GM10248 (cell line): ENCODE measurements around the gene B9D1.

Source experiments
- CTCF ChIA-PET: fragments of 300-600 bp; sonication (Branson Sonifier 250); formaldehyde crosslinking; extraction: SDS; loops from one replicate; lab custom pipeline; 2021; ENCODE audit warnings: antibody characterized with exemption; lab: Yijun Ruan, JAX
- POLR2A ChIA-PET: fragments of 350-650 bp; sonication (Branson Sonifier 250); formaldehyde crosslinking; extraction: SDS; loops from one replicate; lab custom pipeline; 2020; ENCODE audit warnings: antibody characterized with exemption; lab: Yijun Ruan, JAX
- DNase-seq: peaks from one replicate; pipeline ENCODE4 v3.0.0; 2012; ENCODE audit errors: extremely low spot score
- TF ChIP-seq, protein P1 (sequence below): IDR thresholded peaks from 2 replicates; pipeline ENCODE4 v1.5.1; 2012; ENCODE audit warnings: mild to moderate bottlenecking, low read depth; ENCODE audit errors: extremely low read depth, missing control alignments, control extremely low read depth

B9D1 gene

DNA sequence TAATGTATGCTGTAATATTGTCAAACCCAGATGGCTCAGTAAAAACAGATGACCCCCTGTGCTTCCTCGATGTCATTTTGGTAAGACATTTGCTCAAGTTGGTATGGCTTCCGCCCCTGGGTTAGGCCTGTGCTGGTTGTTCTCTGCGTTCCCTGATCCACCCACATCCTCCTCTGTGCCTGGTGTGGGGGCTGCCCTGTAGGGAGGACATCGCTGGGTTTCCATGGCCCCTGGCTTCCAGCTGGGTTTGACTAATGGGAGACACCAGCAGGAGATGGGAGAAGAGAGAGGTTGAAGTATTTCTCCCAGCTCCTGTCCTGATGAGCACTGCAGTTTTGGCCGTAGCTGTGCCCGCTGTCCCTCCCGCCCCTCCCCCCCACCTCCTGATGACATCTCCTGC lies 28.9 kb upstream of the B9D1 start:
- POLR2A ChIA-PET = no interaction called here
- CTCF ChIA-PET = interaction anchor here (3.0 to 3.4 kb wide), 2 partner anchors 28 to 29 kb away, joined by 13 to 18 read pairs; partner anchors contain the start of gene B9D1
- TF ChIP-seq, protein P1, sequence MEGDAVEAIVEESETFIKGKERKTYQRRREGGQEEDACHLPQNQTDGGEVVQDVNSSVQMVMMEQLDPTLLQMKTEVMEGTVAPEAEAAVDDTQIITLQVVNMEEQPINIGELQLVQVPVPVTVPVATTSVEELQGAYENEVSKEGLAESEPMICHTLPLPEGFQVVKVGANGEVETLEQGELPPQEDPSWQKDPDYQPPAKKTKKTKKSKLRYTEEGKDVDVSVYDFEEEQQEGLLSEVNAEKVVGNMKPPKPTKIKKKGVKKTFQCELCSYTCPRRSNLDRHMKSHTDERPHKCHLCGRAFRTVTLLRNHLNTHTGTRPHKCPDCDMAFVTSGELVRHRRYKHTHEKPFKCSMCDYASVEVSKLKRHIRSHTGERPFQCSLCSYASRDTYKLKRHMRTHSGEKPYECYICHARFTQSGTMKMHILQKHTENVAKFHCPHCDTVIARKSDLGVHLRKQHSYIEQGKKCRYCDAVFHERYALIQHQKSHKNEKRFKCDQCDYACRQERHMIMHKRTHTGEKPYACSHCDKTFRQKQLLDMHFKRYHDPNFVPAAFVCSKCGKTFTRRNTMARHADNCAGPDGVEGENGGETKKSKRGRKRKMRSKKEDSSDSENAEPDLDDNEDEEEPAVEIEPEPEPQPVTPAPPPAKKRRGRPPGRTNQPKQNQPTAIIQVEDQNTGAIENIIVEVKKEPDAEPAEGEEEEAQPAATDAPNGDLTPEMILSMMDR = no peak
- DNase-seq = no peak

DNA sequence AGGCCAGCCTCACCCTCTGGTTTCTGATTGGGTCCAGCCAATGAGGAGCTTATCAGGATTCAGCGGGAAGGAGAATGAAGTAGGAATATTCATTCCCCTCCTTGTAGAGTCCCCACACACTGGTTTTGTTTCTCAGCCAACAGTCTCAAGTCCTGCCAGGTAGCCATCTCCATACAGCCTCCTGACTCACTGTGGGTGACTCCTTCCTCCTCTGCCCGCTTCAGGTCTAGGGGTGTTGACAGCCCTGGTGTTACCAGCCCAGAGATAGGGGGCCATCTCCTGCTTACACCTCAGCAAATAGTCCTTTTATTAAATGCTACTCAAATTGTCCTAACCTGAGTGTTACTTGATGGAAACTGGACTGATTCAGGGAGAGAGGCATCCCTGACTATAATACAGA lies 28.4 kb upstream of the B9D1 start:
- ChIA-PET POLR2A (no interaction called here), CTCF (interaction anchor here (1.0 to 3.4 kb wide), 3 partner anchors 10 to 56 kb away, joined by 3 to 18 read pairs (median 6); partner anchors contain the start of gene B9D1)
- TF ChIP-seq, protein P1 = no peak

DNA sequence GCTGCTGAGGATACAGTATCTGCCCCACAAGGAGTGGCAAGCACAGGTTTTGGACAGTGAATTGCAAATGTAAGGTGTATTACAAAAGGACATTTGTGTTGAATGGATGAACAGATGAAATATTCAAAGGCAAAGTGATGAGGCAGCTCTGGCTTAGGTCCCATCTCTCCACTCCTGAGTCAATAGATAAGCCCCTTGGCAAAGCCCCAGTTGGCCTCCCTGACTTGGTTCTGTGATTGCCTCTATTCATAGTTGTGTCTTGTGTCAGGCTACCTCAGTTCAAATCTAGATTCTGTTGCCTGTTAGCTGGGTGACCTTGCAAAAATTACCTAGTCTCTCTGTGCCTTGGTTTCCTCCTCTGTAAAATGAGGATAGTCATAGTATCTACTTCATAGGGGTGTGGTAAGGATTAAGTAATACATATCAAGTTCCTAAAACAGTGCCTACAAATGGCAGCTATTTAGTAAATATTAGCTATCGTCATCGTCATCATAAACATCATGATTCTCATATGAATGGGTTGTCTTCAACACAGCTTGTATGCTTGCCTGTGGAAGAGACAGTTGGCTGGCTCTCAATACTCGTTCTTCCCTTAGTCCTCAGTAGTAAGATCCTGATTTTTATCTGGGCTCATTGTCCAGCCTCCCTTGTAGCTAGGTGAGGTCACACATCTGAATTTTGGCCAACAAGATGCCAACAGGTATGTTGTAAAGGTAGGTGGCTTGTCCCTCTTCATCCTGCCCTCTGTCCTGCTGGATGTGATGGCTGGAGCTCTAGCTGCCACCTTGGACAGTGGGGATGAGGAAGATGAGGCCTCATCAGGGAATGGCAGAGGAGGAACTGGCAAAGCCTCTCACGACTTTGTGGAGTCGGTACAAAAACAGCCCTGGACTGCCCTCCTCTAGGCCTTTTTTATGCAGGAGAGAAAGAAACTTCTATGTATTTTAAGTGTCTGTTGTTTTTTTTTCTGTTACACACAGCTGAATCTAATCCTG lies 26.6 kb upstream of the B9D1 start:
- DNase-seq = no peak
- TF ChIP-seq, protein P1 = no peak
- ChIA-PET POLR2A (no interaction called here), CTCF (interaction anchor here (0.8 to 3.4 kb wide), 4 partner anchors 8 to 58 kb away, joined by 3 to 18 read pairs (median 5); partner anchors contain the start of genes B9D1 and MAPK7)

More for the DNA sequence above, 28.4 kb upstream of the B9D1 start:
- DNase-seq = no peak

DNA sequence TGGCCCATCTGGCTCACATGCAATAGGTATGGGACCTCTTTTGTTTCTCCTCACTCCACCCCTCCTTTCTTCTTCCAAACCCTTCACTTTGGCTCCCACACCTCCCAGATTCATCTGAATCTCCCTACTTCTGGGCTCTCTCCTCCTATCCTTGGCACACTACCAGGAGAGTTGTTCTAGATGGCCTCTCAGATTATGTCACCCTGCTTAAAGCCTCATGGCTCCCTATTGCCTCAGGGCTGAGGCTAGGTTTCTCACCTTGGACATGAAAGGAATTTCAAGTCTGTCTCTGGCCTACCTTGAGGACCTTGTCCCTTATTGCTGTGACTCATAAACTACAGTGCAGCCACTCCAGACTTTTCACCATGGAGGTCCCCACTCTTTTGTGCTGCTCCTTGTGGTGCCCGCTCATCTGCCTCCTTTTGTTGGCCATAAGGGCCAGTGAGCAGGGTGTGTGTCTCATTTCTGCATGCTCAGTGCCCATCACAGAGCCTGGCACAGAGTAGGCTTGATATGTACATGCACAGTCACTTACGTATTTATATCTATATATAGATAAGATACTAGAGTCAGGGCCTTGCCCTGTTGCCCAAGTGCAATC lies 25.5 kb upstream of the B9D1 start:
- DNase-seq = no peak
- ChIA-PET POLR2A (no interaction called here), CTCF (interaction anchor here (0.8 to 3.4 kb wide), 3 partner anchors 9 to 25 kb away, joined by 3 to 18 read pairs (median 4); partner anchors contain the start of genes B9D1 and MAPK7)
- TF ChIP-seq, protein P1 = no peak

DNA sequence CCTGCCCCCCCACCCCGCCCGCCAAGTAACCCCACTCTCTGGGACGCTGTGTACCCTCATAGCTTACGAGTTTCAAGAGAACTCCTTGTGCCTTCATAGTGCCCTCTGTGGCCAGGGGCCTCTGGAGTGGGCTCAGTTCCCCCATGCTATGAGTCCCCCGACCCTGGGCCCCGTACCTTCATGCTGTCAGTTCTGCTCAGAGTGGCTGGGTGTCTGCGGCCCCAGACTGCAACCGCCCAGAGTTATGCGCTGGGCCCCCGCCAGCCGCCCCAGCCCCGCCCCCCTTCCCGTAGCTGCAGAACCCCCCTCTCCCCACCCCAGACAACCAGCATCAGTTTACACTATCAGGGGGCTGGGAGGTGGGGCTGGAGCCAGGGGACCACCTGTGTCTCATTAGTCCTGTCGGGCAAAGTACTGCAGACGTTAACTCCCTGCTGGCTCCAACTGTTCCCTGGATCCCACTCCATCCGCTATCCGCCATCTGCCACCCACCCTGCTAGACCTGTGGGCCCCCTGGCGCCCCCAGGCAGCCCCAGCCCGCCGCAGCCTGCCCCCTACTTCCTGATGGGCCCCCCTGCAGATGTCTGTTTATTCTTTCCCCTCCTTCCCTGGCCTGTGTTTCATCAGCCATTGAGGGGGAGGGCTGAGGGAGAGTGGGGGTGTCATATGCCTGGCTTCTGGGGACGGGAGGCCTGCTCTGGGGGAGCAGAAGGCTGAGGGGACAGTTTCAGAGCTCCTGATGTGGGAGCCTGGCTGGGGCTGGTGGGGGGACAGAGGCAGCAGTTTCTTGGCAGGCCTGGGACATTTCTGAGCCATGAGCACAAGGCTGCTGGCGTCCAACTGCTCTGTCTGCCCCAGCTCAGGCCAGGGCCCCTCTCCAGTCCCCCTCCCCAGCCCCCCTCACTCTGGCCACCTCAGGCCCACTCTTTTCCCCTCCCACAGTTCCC lies 24.7 kb upstream of the B9D1 start, which contains the start of gene MFAP4:
Gene MFAP4 (minus strand): TSS at position 217 of the 947 bp plus-strand sequence. CDS start 35 bp downstream, at position 182.
- TF ChIP-seq, protein P1 = no peak
- POLR2A ChIA-PET = interaction anchor here (0.5 to 0.6 kb wide), 2 partner anchors 12 to 115 kb away, joined by 3 to 4 read pairs; no protein-coding TSS in a partner anchor
- CTCF ChIA-PET = interaction anchor here (1.3 kb wide), 1 partner anchor 24 kb away, joined by 4 read pairs; the partner anchor contains the start of gene B9D1
- no peak for DNase-seq
